Lower leg skin (tissue), 3 donors: ENCODE measurements around the gene ZNF366.

Experiments used
- CTCF ChIP-seq, 3 donors: fragments of 450-650 bp; IDR thresholded peaks; one replicate each; pipeline ENCODE4 v1.5.1; 2016; ENCODE audit warnings: antibody characterized with exemption in 3 of 3, mild to moderate bottlenecking in 3 of 3, moderate library complexity in 2 of 3
- POLR2A ChIP-seq, 2 donors: fragments of 450-650 bp; IDR thresholded peaks; one replicate each; pipeline ENCODE4 v1.6.1; 2016 to 2017; ENCODE audit warnings: antibody characterized with exemption in 2 of 2, mild to moderate bottlenecking in 1 of 2, moderate library complexity in 1 of 2

- TF ChIP-seq POLR2A (IDR thresholded peaks at IDR 0.05) (no peak), CTCF (IDR thresholded peaks at IDR 0.05) (no peak)
Observed at GRCh38 chr5:72452515-72453245, 54.5 kb downstream of the ZNF366 start.
